Activated naive CD4-positive, alpha-beta T cell treated with Interleukin-2 at 50 U/mL for 16 hours (primary cell): Measurements from ENCODE around the gene IL33.

Experiments used
- DNase-seq: peaks from one replicate; pipeline ENCODE4 v3.0.0-alpha.2; 2020

IL33 gene

GRCh38 chr9:6218099-6218502, 2.5 kb downstream of the IL33 start:
- DNase-seq, result no peak

- DNase-seq, result no peak
Measured at GRCh38 chr9:6219040-6219439, 3.4 kb downstream of the IL33 start.

GRCh38 chr9:6219981-6220380, 4.4 kb downstream of the IL33 start:
- DNase-seq, result no peak

- no peak for DNase-seq
Measured at GRCh38 chr9:6224393-6225154, 9.0 kb downstream of the IL33 start.

- DNase-seq, result no peak
Measured at GRCh38 chr9:6226696-6227095, 11.1 kb downstream of the IL33 start.

- no peak for DNase-seq
Measured at GRCh38 chr9:6229186-6229585, 13.6 kb downstream of the IL33 start.

GRCh38 chr9:6229619-6230018, 14.0 kb downstream of the IL33 start:
- DNase-seq, result no peak

- no peak for DNase-seq
Measured at GRCh38 chr9:6230037-6230780, 14.6 kb downstream of the IL33 start.

GRCh38 chr9:6232336-6232945, 16.8 kb downstream of the IL33 start:
- no peak for DNase-seq

- no peak for DNase-seq
Measured at GRCh38 chr9:6234014-6234413, 18.4 kb downstream of the IL33 start.

- no peak for DNase-seq
Measured at GRCh38 chr9:6237267-6237666, 21.7 kb downstream of the IL33 start.

GRCh38 chr9:6239048-6239461, 23.4 kb downstream of the IL33 start:
- DNase-seq, result no peak

GRCh38 chr9:6239694-6240093, 24.1 kb downstream of the IL33 start:
- no peak for DNase-seq

GRCh38 chr9:6243746-6244145, 28.1 kb downstream of the IL33 start:
- DNase-seq, result no peak

- DNase-seq, result no peak
Measured at GRCh38 chr9:6247266-6247665, 31.7 kb downstream of the IL33 start.

GRCh38 chr9:6268826-6269397, 53.3 kb downstream of the IL33 start:
- no peak for DNase-seq

- DNase-seq, result no peak
Measured at GRCh38 chr9:6270896-6271295, 55.3 kb downstream of the IL33 start.

- no peak for DNase-seq
Measured at GRCh38 chr9:6271508-6272228, 56.1 kb downstream of the IL33 start.

GRCh38 chr9:6272229-6272598, 56.6 kb downstream of the IL33 start:
- no peak for DNase-seq

GRCh38 chr9:6277417-6277816, 61.8 kb downstream of the IL33 start:
- no peak for DNase-seq

GRCh38 chr9:6301858-6302257, 86.3 kb downstream of the IL33 start:
- DNase-seq, result no peak

GRCh38 chr9:6302417-6302816, 86.8 kb downstream of the IL33 start:
- DNase-seq, result no peak

- no peak for DNase-seq
Measured at GRCh38 chr9:6304232-6304631, 88.6 kb downstream of the IL33 start.
